HCT116 (cell line): ENCODE measurements around the gene FLVCR2. TPM values are rescaled to one million over a fixed set of nuclear protein-coding genes. Genes with fewer than 3 reads are reported as not detected.

Experiments
- ATAC-seq: fragments of 200-7000 bp; cut with Tn5 transposase; 2 replicates; pipeline ENCODE4 v1.9.1; 2020; ENCODE audit warnings: mild to moderate bottlenecking, moderate library complexity
- Bru-seq: library from RNA; stranded (reverse); fragments of 400-500 nt; gene quantifications from one replicate; lab custom pipeline; 2021; lab: Mats Ljungman, UMichigan
- BruChase-seq, 2 experiments: library from RNA; stranded (reverse); fragments of 400-500 nt; gene quantifications; one replicate each; lab custom pipeline; 2021; lab: Mats Ljungman, UMichigan
- BruUV-seq: library from RNA; stranded (reverse); fragments of 400-500 nt; replicated peaks from 2 replicates; lab custom pipeline; 2021; lab: Mats Ljungman, UMichigan
- CTCF ChIA-PET: fragments of 300-600 bp; sonication (Branson Sonifier 250); formaldehyde crosslinking; loops from one replicate; lab custom pipeline; 2021; ENCODE audit warnings: antibody characterized with exemption; lab: Charles Lee
- POLR2A ChIA-PET: fragments of 300-600, 350-600 bp; sonication (Branson Sonifier 250); formaldehyde crosslinking; loops from one replicate; lab custom pipeline; 2021; ENCODE audit warnings: antibody characterized with exemption; lab: Charles Lee
- RAD21 ChIA-PET, 2 experiments: fragments of 300-600 bp; sonication (Branson Sonifier 250); formaldehyde crosslinking; loops; one replicate each; lab custom pipeline; 2023; ENCODE audit warnings: low total read pairs in 2 of 2; ENCODE audit not compliant: uncharacterized antibody in 2 of 2, unreplicated experiment in 2 of 2, low non-redundant PET in 1 of 2; lab: Charles Lee
- DNase-seq: peaks from one replicate; pipeline ENCODE4 v3.0.0-alpha.2; 2010; ENCODE audit warnings: low read depth, low spot score
- H2AFZ ChIP-seq: fragments of 200-600 bp; shearing (Covaris generic), sonication (generic); 2 replicates; pipeline ENCODE4 v1.6.1; 2017; ENCODE audit warnings: low read depth, mixed run types, mixed read lengths, antibody characterized with exemption, low read length; ENCODE audit not compliant: poor library complexity, severe bottlenecking
- H3K27ac ChIP-seq: 2 replicates; pipeline ENCODE4 v1.5.1; 2012; ENCODE audit warnings: low read depth, low read length
- H3K27me3 ChIP-seq: fragments of 200-600 bp; sonication (generic); 2 replicates; pipeline ENCODE4 v1.6.1; 2016; ENCODE audit warnings: mixed run types, low read length, mixed read lengths; ENCODE audit not compliant: insufficient read depth
- H3K36me3 ChIP-seq, 2 experiments: fragments of 200-500 bp in 1 of 2; fragments of 200-600 bp in 1 of 2; sonication (Bioruptor generic) in 1 of 2; sonication (generic) in 1 of 2; 2 replicates each; pipeline versions ENCODE4 v1.5.1 to v1.6.1; 2014 to 2016; ENCODE audit warnings: low read length in 2 of 2, inconsistent platforms in 1 of 2, mixed read lengths in 1 of 2, mixed run types in 1 of 2; ENCODE audit not compliant: insufficient read depth in 2 of 2, control insufficient read depth in 1 of 2
- H3K4me1 ChIP-seq, 2 experiments: fragments of 200-600 bp in 1 of 2; sonication (generic) in 1 of 2; 2 replicates each; pipeline versions ENCODE4 v1.5.1 to v1.6.1; 2012 to 2017; ENCODE audit warnings: low read length in 2 of 2, inconsistent platforms in 1 of 2, mild to moderate bottlenecking in 1 of 2, mixed read lengths in 1 of 2, mixed run types in 1 of 2, moderate library complexity in 1 of 2; ENCODE audit not compliant: insufficient read depth in 2 of 2, control insufficient read depth in 1 of 2
- H3K4me2 ChIP-seq: fragments of 200-600 bp; sonication (generic); 2 replicates; pipeline ENCODE4 v1.6.1; 2017; ENCODE audit warnings: mixed run types, low read length, mixed read lengths
- H3K4me3 ChIP-seq, 2 experiments: fragments of 200-600 bp in 1 of 2; sonication (generic) in 1 of 2; replicated peaks in 1 of 2; 2 replicates each; pipeline ENCODE4 v1.5.1; 2011 to 2016; ENCODE audit warnings: low read length in 2 of 2, control low read depth in 1 of 2, low read depth in 1 of 2, mild to moderate bottlenecking in 1 of 2, mixed read lengths in 1 of 2, mixed run types in 1 of 2
- H3K79me2 ChIP-seq: fragments of 200-600 bp; sonication (generic); 2 replicates; pipeline ENCODE4 v1.6.1; 2017; ENCODE audit warnings: mild to moderate bottlenecking, mixed run types, low read length, moderate library complexity, mixed read lengths; ENCODE audit not compliant: insufficient read depth
- H3K9ac ChIP-seq: fragments of 200-600 bp; sonication (generic); 2 replicates; pipeline ENCODE4 v1.6.1; 2016; ENCODE audit warnings: low read length, mixed read lengths
- H3K9me2 ChIP-seq: fragments of 200-600 bp; sonication (generic), shearing (Covaris generic); 2 replicates; pipeline ENCODE4 v1.6.1; 2017; ENCODE audit warnings: mixed run types, mild to moderate bottlenecking, moderate library complexity; ENCODE audit not compliant: insufficient read depth
- H3K9me3 ChIP-seq, 2 experiments: fragments of 200-500 bp in 1 of 2; fragments of 200-600 bp in 1 of 2; sonication (Bioruptor generic) in 1 of 2; sonication (generic) in 1 of 2; 2 replicates each; pipeline ENCODE4 v1.6.1; 2014 to 2017; ENCODE audit warnings: low read length in 2 of 2, mixed read lengths in 2 of 2, inconsistent platforms in 1 of 2, low read depth in 1 of 2, mild to moderate bottlenecking in 1 of 2, mixed run types in 1 of 2, moderate library complexity in 1 of 2; ENCODE audit not compliant: control insufficient read depth in 1 of 2, insufficient read depth in 1 of 2
- H4K20me1 ChIP-seq: fragments of 200-600 bp; sonication (generic), shearing (Covaris generic); 2 replicates; pipeline ENCODE4 v1.6.1; 2017; ENCODE audit warnings: mixed run types, mild to moderate bottlenecking, moderate library complexity; ENCODE audit not compliant: insufficient read depth
- CTCF ChIP-seq, 3 experiments: fragments of 200-600 bp in 1 of 3; sonication (generic) in 1 of 3; IDR thresholded peaks in 2 of 3; conservative IDR thresholded peaks in 1 of 3; 2 replicates each; pipeline ENCODE4 v1.5.1; 2012 to 2017; ENCODE audit warnings: low read depth in 2 of 3, low read length in 2 of 3, antibody characterized with exemption in 1 of 3, borderline replicate concordance in 1 of 3, control low read depth in 1 of 3, mild to moderate bottlenecking in 1 of 3, mixed read lengths in 1 of 3, mixed run types in 1 of 3, moderate library complexity in 1 of 3; ENCODE audit not compliant: insufficient read depth in 1 of 3
- FOSL1 ChIP-seq: IDR thresholded peaks from 2 replicates; pipeline ENCODE4 v1.6.1; 2012; ENCODE audit warnings: low read depth
- POLR2A ChIP-seq: IDR thresholded peaks from 2 replicates; pipeline ENCODE4 v1.7.0; 2011; ENCODE audit warnings: borderline replicate concordance; ENCODE audit not compliant: insufficient read depth, insufficient read length; ENCODE audit errors: extremely low read depth
- POLR2AphosphoS5 ChIP-seq: IDR thresholded peaks from 2 replicates; pipeline ENCODE4 v1.6.1; 2011; ENCODE audit warnings: mild to moderate bottlenecking, low read depth, low read length, moderate library complexity
- RAD21 ChIP-seq: IDR thresholded peaks from 2 replicates; pipeline ENCODE4 v1.6.1; 2012; ENCODE audit warnings: low read depth, mild to moderate bottlenecking
- YY1 ChIP-seq: IDR thresholded peaks from 2 replicates; pipeline ENCODE4 v1.6.1; 2011; ENCODE audit warnings: low read length, low read depth, moderate library complexity, mild to moderate bottlenecking; ENCODE audit not compliant: insufficient replicate concordance; ENCODE audit errors: extremely low read depth
- ZFX ChIP-seq: fragments of 450-650 bp; IDR thresholded peaks from 2 replicates; pipeline ENCODE4 v1.6.1; 2017
- intact Hi-C: fragments of 100-400 bp; cut with micrococcal nuclease; formaldehyde crosslinking; loops from 2 replicates; pipeline ENCODE4 v1.10.0; 2022
- long read RNA-seq: library from polyadenylated mRNA; unstranded; transcript quantifications from one replicate; pipeline ENCODE4 v2.0.0, GENCODE V29; 2021; ENCODE audit not compliant: unreplicated experiment
- polyA plus RNA-seq: library from polyadenylated mRNA; unstranded; fragments of >200 nt; gene quantifications from 2 replicates; pipeline ENCODE4 v1.2.1, GENCODE V29; 2012; ENCODE audit warnings: missing spikeins
- total RNA-seq: library from RNA; stranded (reverse); gene quantifications from one replicate; pipeline ENCODE4 v1.2.1, GENCODE V29; 2021; ENCODE audit not compliant: unreplicated experiment
- TF ChIP-seq, protein P1 (sequence below): IDR thresholded peaks from 2 replicates; pipeline ENCODE4 v1.6.1; 2012
- TF ChIP-seq, protein P2 (sequence below): IDR thresholded peaks from 2 replicates; pipeline ENCODE4 v1.6.1; 2012; ENCODE audit warnings: low read depth

The FLVCR2 gene
- total RNA-seq (0.84 TPM), Bru-seq, nascent RNA (percentile 28 among the genes with signal in this experiment), BruChase-seq, experiment 1, labeled RNA remaining after a 6-hour chase (percentile 20 among the genes with signal in this experiment), BruChase-seq, experiment 2, labeled RNA remaining after a 2-hour chase (percentile 30 among the genes with signal in this experiment)
- polyA plus RNA-seq, result 0.40 and 0.61 TPM in 2 replicates
- long read RNA-seq, partial matches to known transcripts, result 0 of 1 reads
- long read RNA-seq, other reads (novel, unspliced or antisense), result 0 of 1 reads

- intact Hi-C loops, result no loop called here
- Histone ChIP-seq H3K36me3 (no peaks in the 10 kb centered on the region), H3K9me2 (no peaks in the 10 kb centered on the region), H3K4me3 (peak within 1 kb of the TSS; percentile 50 to 65), H3K9ac (peak within 1 kb of the TSS; percentile 38), H3K9me3 (no peaks in the 10 kb centered on the region), H4K20me1 (no peaks in the 10 kb centered on the region), H3K27ac (peak within 1 kb of the TSS; percentile 4; the same call in 1 of the 2 replicates), H2AFZ (peak within 1 kb of the TSS; percentile 100), H3K4me1 (peaks cover 9 to 19% of the 10 kb centered on the region in 2 experiments; a peak in 3 of 4 replicates), H3K79me2 (no peaks in the 10 kb centered on the region), H3K4me2 (peak within 1 kb of the TSS; percentile 93), H3K27me3 (0 out of 2 replicates have a peak, but pooled peaks cover 7% of the 10 kb centered on the region)
- peak; percentile 73 for ATAC-seq
- no peak for DNase-seq
- BruUV-seq, result no TSS peak
- CTCF ChIA-PET, result interaction anchor here (1.1 to 6.3 kb wide), 11 partner anchors 9 to 774 kb away, joined by 3 to 84 read pairs (median 7); partner anchors contain the start of genes ERG28, TGFB3 and TTLL5
- POLR2A ChIA-PET, result interaction anchor here (0.8 kb wide), 1 partner anchor 76 kb away, joined by 4 read pairs; no protein-coding TSS in a partner anchor
- RAD21 ChIA-PET, result interaction anchor here (0.5 to 2.1 kb wide), 10 partner anchors 18 to 415 kb away, joined by 3 to 9 read pairs (median 4); partner anchors contain the start of genes ERG28 (in 2 of the 2) and TTLL5 (in 2 of the 2)
- TF ChIP-seq ZFX (no peak), POLR2AphosphoS5 (0 out of 2 replicates have a peak, but pooled peaks have one; percentile 16)
- TF ChIP-seq, protein P1, sequence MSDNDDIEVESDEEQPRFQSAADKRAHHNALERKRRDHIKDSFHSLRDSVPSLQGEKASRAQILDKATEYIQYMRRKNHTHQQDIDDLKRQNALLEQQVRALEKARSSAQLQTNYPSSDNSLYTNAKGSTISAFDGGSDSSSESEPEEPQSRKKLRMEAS, result peak; percentile 33; the same call in 1 of the 2 replicates
Measured at GRCh38 chr14:75578102-75578785, at the start of gene FLVCR2. TSS of gene FLVCR2 (plus strand) at chr14:75578620. CDS start at chr14:75578973, 353 bp downstream.

GRCh38 chr14:75531256-75531655 is 47.2 kb upstream of the FLVCR2 start:
- Histone ChIP-seq H3K4me1 (no peaks in the 10 kb centered on the region), H3K9ac (no peak overlapping the region), H3K27ac (no peak overlapping the region), H3K79me2 (no peaks in the 10 kb centered on the region), H3K4me3 (no peak overlapping the region), H3K4me2 (no peak overlapping the region), H3K27me3 (no peaks in the 10 kb centered on the region), H3K36me3 (no peaks in the 10 kb centered on the region), H2AFZ (no peak overlapping the region), H4K20me1 (no peaks in the 10 kb centered on the region), H3K9me2 (no peaks in the 10 kb centered on the region), H3K9me3 (no peaks in the 10 kb centered on the region)
- ATAC-seq (no peak), DNase-seq (no peak)
- intact Hi-C loops, result no loop called here
- ChIA-PET RAD21 (no interaction called here), CTCF (no interaction called here), POLR2A (no interaction called here)
- no TSS peak for BruUV-seq
- TF ChIP-seq CTCF (IDR thresholded peaks at IDR 0.05 in 2 of 3, conservative IDR thresholded peaks at IDR 0.05 in 1 of 3; ENCODE audit: borderline replicate concordance in 1 of 3, insufficient read depth in 1 of 3, low read depth in 2 of 3, low read length in 2 of 3), result no peak
- no peak for TF ChIP-seq YY1
- no peak for TF ChIP-seq FOSL1
- TF ChIP-seq POLR2A, result no peak
- TF ChIP-seq, protein P2, sequence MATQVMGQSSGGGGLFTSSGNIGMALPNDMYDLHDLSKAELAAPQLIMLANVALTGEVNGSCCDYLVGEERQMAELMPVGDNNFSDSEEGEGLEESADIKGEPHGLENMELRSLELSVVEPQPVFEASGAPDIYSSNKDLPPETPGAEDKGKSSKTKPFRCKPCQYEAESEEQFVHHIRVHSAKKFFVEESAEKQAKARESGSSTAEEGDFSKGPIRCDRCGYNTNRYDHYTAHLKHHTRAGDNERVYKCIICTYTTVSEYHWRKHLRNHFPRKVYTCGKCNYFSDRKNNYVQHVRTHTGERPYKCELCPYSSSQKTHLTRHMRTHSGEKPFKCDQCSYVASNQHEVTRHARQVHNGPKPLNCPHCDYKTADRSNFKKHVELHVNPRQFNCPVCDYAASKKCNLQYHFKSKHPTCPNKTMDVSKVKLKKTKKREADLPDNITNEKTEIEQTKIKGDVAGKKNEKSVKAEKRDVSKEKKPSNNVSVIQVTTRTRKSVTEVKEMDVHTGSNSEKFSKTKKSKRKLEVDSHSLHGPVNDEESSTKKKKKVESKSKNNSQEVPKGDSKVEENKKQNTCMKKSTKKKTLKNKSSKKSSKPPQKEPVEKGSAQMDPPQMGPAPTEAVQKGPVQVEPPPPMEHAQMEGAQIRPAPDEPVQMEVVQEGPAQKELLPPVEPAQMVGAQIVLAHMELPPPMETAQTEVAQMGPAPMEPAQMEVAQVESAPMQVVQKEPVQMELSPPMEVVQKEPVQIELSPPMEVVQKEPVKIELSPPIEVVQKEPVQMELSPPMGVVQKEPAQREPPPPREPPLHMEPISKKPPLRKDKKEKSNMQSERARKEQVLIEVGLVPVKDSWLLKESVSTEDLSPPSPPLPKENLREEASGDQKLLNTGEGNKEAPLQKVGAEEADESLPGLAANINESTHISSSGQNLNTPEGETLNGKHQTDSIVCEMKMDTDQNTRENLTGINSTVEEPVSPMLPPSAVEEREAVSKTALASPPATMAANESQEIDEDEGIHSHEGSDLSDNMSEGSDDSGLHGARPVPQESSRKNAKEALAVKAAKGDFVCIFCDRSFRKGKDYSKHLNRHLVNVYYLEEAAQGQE, result no peak
- TF ChIP-seq, protein P1, result no peak
- no peak for TF ChIP-seq RAD21
